ENCODE data around the gene IGDCC3. TPM values are rescaled to one million over a fixed set of nuclear protein-coding genes. Genes with fewer than 3 reads are reported as not detected.

The IGDCC3 gene
- total RNA-seq, 1 donor from 2014 or later, result 0.27 TPM

GRCh38 chr15:65373163-65373651, 4.6 kb downstream of the IGDCC3 start:
- Mint-ChIP-seq H3K27ac (ENCODE audit: unreplicated experiment) (no peak overlapping the region), H3K4me3 (ENCODE audit: unreplicated experiment) (no peak overlapping the region), H3K36me3 (ENCODE audit: low read depth) (no peaks in the 10 kb centered on the region), H3K4me1 (ENCODE audit: low read depth) (peaks cover 12% of the 10 kb centered on the region), H3K27me3 (ENCODE audit: low read depth) (peaks cover 33% of the 10 kb centered on the region), H3K9me3 (ENCODE audit: low read depth) (no peaks in the 10 kb centered on the region)
- TF ChIP-seq, protein P1, sequence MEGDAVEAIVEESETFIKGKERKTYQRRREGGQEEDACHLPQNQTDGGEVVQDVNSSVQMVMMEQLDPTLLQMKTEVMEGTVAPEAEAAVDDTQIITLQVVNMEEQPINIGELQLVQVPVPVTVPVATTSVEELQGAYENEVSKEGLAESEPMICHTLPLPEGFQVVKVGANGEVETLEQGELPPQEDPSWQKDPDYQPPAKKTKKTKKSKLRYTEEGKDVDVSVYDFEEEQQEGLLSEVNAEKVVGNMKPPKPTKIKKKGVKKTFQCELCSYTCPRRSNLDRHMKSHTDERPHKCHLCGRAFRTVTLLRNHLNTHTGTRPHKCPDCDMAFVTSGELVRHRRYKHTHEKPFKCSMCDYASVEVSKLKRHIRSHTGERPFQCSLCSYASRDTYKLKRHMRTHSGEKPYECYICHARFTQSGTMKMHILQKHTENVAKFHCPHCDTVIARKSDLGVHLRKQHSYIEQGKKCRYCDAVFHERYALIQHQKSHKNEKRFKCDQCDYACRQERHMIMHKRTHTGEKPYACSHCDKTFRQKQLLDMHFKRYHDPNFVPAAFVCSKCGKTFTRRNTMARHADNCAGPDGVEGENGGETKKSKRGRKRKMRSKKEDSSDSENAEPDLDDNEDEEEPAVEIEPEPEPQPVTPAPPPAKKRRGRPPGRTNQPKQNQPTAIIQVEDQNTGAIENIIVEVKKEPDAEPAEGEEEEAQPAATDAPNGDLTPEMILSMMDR (IDR thresholded peaks at IDR 0.05), result no peak
- DNase-seq (ENCODE audit: low spot score), result peak; percentile 38

DNA sequence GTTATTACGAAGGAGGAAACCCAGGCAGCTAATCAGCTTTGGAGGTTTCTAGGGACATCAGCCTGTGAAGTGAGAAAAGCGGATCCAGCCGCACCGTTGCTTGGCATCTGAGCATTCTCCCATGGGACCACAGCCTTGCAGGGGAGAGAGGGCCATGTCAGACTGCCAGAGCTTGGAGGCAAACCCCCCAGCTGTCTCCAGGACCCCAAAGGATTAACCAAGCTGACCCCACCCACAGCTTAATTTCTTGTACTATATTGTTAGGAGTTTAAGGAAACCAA, 5.1 kb downstream of the IGDCC3 start:
- peaks cover 12% of the 10 kb centered on the region for H3K4me1 Mint-ChIP-seq (ENCODE audit: low read depth)
- H3K9me3 Mint-ChIP-seq (ENCODE audit: low read depth), result no peaks in the 10 kb centered on the region
- H3K4me3 Mint-ChIP-seq (ENCODE audit: unreplicated experiment), result no peak overlapping the region
- peak; percentile 29 for DNase-seq (ENCODE audit: low spot score)
- H3K27ac Mint-ChIP-seq (ENCODE audit: unreplicated experiment), result no peak overlapping the region
- H3K36me3 Mint-ChIP-seq (ENCODE audit: low read depth), result no peaks in the 10 kb centered on the region
- peaks cover 33% of the 10 kb centered on the region for H3K27me3 Mint-ChIP-seq (ENCODE audit: low read depth)
- TF ChIP-seq, protein P1 (IDR thresholded peaks at IDR 0.05), result no peak

GRCh38 chr15:65371976-65372786, 5.6 kb downstream of the IGDCC3 start:
- Mint-ChIP-seq H3K4me3 (ENCODE audit: unreplicated experiment) (no peak overlapping the region), H3K27me3 (ENCODE audit: low read depth) (peaks cover 33% of the 10 kb centered on the region), H3K4me1 (ENCODE audit: low read depth) (peaks cover 11% of the 10 kb centered on the region), H3K27ac (ENCODE audit: unreplicated experiment) (no peak overlapping the region), H3K36me3 (ENCODE audit: low read depth) (no peaks in the 10 kb centered on the region), H3K9me3 (ENCODE audit: low read depth) (no peaks in the 10 kb centered on the region)
- peak; percentile 54 for DNase-seq (ENCODE audit: low spot score)
- TF ChIP-seq, protein P1 (IDR thresholded peaks at IDR 0.05), result no peak

GRCh38 chr15:65370885-65371284, 6.9 kb downstream of the IGDCC3 start:
- Mint-ChIP-seq H3K9me3 (ENCODE audit: low read depth) (no peaks in the 10 kb centered on the region), H3K27ac (ENCODE audit: unreplicated experiment) (no peak overlapping the region), H3K36me3 (ENCODE audit: low read depth) (no peaks in the 10 kb centered on the region), H3K27me3 (ENCODE audit: low read depth) (peaks cover 23% of the 10 kb centered on the region), H3K4me3 (ENCODE audit: unreplicated experiment) (no peak overlapping the region), H3K4me1 (ENCODE audit: low read depth) (peaks cover 3% of the 10 kb centered on the region)
- TF ChIP-seq, protein P1 (IDR thresholded peaks at IDR 0.05), result no peak
- DNase-seq (ENCODE audit: low spot score), result peak; percentile 41

DNA sequence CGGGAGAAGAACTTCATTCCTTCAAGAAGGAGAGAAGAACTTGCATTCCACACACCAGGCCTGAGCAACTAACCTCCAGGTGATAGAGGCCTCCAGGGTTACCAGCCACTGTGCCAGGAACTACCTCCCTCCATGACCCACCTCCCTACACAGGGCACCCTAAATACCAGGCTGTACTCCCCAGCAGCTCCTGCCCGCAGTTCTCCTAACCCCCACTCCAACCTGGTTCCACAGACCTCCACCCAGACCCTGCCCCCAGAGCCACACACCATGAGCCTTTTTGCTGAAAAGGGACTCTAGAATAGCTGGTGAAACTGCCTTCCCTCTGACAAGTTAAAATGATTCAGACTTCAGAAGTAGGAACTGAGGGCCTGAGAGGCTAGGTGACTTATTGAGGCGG, 8.2 kb downstream of the IGDCC3 start:
- H3K4me3 Mint-ChIP-seq (ENCODE audit: unreplicated experiment), result no peak overlapping the region
- peaks cover 12% of the 10 kb centered on the region for H3K27me3 Mint-ChIP-seq (ENCODE audit: low read depth)
- no peaks in the 10 kb centered on the region for H3K36me3 Mint-ChIP-seq (ENCODE audit: low read depth)
- TF ChIP-seq, protein P1 (IDR thresholded peaks at IDR 0.05), result no peak
- no peak overlapping the region for H3K27ac Mint-ChIP-seq (ENCODE audit: unreplicated experiment)
- no peaks in the 10 kb centered on the region for H3K9me3 Mint-ChIP-seq (ENCODE audit: low read depth)
- peaks cover 3% of the 10 kb centered on the region for H3K4me1 Mint-ChIP-seq (ENCODE audit: low read depth)
- peak; percentile 47 for DNase-seq (ENCODE audit: low spot score)

All from chondrocyte (in vitro differentiated cells).